Measurements from ENCODE around the gene ZCCHC7.
"Not testable (repeated sequence)": the region's sequence is repeated elsewhere in the genome, so short reads cannot be mapped to it uniquely, and the experiment has no call there.

Gene ZCCHC7

DNA sequence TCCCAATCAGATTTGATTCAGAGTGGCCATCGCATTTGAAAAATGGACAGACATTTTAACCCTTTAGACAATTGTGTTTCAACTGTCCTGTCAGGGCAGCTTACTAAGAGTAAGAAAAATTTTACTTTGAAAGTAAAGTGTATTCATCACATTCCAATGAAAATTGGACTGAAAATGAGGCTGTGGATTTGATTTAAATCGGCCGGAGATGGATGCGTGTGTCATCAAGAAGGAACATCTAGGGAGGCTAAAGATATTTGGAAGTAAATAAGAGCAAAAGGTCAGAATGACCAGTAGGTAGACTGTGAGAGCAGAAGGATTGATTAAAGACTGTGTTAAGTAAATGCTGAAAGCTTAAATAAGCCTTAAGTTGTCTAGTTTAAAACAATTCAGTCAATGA is 1.5 kb downstream of the ZCCHC7 start:
- no peak for DNase-seq

- DNase-seq = no peak
These were observed 5.9 kb downstream of the ZCCHC7 start for GRCh38 chr9:37126214-37126788.

- no peak for DNase-seq
These were observed 6.6 kb downstream of the ZCCHC7 start for GRCh38 chr9:37127018-37127417.

GRCh38 chr9:37128051-37128450 is 7.7 kb downstream of the ZCCHC7 start:
- DNase-seq = no peak

DNA sequence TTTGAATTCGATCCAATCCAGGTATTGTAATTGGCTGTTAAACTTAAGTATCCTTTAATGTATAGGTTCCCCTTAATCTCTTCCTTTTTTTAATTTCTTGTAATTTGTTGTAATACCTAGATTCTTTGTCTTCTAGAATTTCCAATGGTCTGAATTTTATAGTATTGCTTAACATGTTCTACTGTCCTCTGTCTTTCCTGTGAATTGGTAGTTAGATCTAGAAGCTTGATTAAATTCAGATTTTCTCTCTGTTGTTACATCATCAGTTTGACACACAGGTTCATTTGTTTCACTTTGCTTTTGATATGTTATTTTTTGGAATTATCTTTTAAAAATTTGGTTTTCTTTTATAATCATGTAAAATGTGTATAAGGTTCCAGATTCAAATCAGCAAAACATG is 13.8 kb downstream of the ZCCHC7 start:
- DNase-seq = no peak

DNA sequence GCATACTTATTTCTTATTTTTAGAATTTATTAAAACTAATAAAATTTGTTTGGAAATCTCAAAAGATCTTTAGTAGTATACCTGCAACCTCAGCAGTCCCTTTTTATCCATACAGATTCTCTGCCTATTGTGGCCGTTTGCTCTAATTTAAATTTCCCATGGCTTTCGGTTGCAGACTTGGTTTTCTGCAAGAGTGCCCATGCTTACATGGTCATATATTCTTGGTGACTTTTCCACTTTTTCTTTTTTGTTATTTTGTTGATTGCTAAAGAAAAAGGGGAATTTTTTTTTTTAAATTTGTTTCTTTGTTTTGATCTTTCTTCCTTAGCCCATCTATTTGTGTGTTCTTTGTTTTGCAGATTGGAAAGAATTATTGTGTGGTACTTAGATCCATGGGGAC is 20.6 kb downstream of the ZCCHC7 start:
- no peak for DNase-seq

- DNase-seq = no peak
These were observed 24.4 kb downstream of the ZCCHC7 start for GRCh38 chr9:37144762-37145161.

DNA sequence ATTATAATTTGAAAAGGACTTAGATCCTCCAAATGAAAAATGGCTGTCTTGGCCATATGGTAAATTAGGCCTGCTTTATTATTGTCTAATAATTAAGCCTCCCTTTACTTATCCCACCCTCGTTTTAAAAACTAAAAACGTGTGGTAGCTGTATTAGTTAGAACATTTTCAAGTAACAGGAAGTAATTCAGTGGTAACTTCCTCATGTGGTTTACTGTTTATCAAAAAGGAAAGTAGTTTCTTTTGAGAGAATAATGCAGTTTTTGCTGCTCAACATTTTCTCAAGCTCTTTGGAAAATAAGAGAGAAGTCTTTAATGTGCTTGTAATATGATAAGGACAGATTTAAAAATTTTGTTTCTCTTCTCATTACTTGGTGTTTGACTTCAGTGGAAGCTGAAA is 26.0 kb downstream of the ZCCHC7 start:
- no peak for DNase-seq

GRCh38 chr9:37148181-37148580 is 27.8 kb downstream of the ZCCHC7 start:
- no peak for DNase-seq

DNA sequence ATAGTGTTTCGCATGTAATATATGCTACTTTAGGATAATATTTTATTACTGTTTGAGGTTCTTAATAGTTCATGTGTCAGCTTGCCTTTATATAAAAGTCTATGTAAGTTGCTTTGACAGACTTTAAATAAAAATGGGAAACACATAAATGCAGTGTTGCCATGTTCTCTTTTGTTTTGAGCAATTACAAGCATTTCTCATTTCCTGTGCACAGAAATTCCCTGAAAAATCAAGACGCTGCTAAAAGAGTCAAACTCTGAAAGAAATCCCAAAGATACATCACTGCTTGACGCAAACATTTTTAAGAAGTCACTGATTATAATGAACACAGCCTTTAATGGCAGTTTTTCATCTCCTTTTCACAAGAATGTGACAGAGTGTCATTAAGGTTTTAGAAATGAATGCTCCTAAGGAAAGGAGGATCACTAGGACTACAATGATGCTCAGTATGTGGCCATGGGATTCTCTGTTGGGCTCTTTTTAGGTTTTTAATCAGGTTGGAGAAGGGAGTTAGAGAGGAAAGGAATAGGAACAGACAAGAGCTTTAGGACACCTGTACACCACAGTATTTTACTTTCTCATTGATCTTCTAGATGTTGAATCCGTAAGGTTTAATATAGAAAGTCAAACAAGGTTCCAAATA is 29.4 kb downstream of the ZCCHC7 start:
- DNase-seq = no peak

GRCh38 chr9:37150415-37150814 is 30.0 kb downstream of the ZCCHC7 start:
- no peak for DNase-seq

DNA sequence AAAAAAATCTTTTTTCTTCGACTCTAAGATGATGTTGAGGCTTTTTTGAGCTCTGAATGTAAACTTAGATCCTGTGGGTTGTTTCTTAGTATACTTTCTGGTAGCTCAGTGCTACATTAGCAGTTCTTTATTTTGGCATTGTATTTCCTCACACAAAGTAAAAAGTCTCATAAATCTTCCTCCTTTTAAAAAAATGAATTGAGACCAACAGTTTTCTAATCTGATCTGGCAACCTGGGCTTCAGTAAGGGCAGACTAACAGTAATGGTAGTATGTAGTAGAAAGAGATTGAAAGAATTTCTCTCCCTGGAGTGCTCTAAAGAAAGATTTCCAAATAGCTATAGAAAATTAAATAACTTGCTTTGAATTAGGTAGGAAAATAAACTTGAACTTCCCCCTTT is 31.4 kb downstream of the ZCCHC7 start:
- DNase-seq = no peak

DNA sequence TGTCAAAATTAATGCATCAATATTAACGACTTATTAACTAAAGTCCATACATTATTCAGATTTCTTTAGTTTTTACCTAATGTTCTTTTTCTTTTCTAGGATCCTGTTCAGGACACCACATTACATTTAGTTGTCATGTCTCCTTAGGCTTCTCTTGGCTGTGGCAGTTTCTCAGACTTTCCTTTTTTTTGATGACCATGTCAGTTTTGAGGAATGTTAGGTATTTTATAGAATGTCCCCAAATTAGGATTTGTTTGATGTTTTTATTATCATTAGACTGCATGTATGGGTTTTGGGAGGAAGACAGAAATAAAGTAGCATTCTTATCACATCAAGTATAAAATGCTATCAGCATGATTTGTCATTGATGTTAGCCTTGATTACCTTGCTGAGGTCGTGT is 32.0 kb downstream of the ZCCHC7 start:
- no peak for DNase-seq

- DNase-seq = no peak
These were observed 35.2 kb downstream of the ZCCHC7 start for GRCh38 chr9:37155601-37156000.

DNA sequence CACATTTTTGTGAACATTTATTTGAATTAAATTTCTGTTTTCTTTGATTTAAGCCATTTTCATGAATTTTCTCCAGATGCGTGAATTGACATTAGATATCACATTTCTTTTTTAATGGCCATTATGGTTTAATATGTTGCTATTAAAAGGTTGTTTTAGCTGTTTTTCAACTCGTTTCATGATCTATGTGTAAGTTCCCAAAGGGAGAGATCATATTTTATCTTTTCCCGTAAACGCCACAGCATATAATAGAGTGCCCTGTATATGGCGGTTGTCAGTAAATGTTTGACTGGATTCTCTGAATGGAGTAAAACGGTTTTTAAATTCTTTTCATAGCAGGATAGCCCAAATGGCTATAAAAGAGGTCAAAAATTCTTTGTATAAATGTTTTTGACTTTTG is 35.8 kb downstream of the ZCCHC7 start:
- DNase-seq = no peak

DNA sequence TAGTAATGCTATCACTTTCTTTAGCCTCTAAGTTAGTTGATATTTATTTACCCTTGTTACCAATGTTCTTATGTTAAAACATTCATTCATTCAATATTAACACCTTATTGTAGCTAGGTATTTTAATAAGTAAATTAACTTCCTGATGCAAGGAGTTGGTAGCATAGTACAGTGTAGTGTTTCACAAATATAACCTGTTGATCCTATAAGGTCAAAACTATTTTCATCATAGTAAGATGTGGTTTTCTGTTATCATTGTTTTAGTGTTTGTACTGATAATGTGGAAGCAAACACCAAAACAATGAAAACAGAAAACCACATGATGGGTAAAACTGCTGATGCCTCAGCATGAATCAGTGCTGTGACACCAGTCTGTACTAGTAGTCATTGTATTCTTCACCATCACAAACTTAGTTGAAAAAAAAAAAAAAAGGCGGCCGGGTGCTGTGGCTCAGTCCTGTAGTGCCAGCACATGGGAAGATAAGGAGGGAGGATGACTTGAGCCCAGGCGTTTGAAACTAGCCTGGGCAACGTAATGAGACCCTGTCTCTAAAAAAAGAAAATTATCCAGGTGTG is 36.5 kb downstream of the ZCCHC7 start:
- DNase-seq = no peak

GRCh38 chr9:37157726-37158377 is 37.5 kb downstream of the ZCCHC7 start:
- no peak for DNase-seq

DNA sequence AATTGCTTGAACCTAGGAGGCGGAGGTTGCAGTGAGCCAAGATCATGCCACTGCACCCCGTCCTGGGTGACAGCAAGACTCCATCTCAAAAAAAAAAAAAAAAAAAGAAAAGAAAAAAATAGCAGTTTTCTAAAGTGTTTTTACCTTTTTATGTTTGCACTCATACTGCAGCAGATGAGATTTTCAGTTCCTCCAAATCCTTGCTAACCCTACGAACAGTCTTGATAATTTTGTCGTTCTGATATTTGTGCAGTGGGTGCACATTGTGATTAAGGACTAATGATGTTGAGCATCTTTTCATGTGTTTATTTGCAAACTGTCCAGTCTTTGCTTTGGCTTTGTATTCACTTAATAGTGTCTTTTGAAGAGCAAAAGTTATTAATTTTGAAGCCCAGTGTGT is 42.9 kb downstream of the ZCCHC7 start:
- no peak for DNase-seq

GRCh38 chr9:37164335-37164734 is 44.0 kb downstream of the ZCCHC7 start:
- not testable (repeated sequence) for DNase-seq

- no peak for DNase-seq
These were observed 45.3 kb downstream of the ZCCHC7 start for GRCh38 chr9:37165644-37166043.

DNA sequence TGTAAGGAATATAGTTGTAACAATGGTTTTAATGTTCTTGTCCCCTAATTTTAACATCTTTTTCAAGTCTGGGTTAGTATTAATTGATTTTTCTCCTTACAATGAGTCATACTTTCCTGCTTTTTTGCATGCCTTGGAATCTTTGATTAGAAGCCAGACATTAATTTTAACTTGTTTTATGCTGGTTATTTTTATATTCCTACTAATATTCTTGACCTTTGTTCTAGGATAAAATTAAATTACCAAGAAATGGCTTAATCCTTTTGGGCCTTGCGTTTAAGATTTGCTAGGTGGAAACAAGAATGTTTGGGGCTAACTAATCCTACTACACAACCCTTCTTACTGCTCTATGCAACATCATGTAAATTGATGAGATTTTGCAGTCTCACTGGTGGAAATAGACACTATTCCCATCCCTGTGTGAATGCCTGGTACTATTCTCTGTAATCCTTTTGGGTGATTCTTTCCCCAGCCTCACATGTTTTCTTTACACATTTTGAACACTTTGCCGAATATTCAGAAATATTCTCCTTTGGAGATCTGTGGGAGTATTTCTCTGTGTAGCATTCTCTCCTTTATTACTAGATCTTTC is 47.2 kb downstream of the ZCCHC7 start:
- DNase-seq = no peak

- DNase-seq = no peak
These were observed 52.2 kb downstream of the ZCCHC7 start for GRCh38 chr9:37172557-37172956.

GRCh38 chr9:37174247-37174646 is 53.9 kb downstream of the ZCCHC7 start:
- no peak for DNase-seq

DNA sequence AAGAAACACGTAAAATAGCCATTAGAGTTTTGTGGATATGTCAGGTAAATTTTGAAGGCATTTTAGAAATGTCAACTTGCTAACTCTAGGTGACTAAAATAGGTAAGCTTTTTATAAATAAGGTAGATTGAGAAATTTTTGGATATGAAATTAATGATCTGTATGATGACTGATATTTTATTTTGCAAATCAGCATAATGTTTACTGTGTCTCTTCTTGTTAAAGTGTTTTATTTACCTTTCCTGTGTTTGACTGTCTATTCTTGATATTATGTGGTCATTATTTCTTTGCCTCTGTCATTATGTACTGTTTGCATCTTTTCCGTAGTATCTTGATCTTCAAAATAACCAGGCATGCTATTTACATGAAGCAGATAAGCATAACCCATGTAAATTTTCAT is 58.4 kb downstream of the ZCCHC7 start:
- DNase-seq = no peak
